ENCODE data around the gene TMEM131. TPM values are rescaled to one million over a fixed set of nuclear protein-coding genes. Genes with fewer than 3 reads are reported as not detected.

Gene TMEM131
- total RNA-seq, 1 donor from 2014 or later = 35.4 TPM

- TF ChIP-seq POLR2AphosphoS5 (IDR thresholded peaks at IDR 0.05; ENCODE audit: insufficient read depth in 1 of 2, low read depth in 1 of 2) = no peak
- TF ChIP-seq CTCF (IDR thresholded peaks at IDR 0.05) = no peak
- no peak for TF ChIP-seq POLR2A (IDR thresholded peaks at IDR 0.05)
- Histone ChIP-seq H3K4me3 (no peak overlapping the region), H3K27ac (no peak overlapping the region), H3K27me3 (no peaks in the 10 kb centered on the region), H3K36me3 (peaks cover 0 to 9% of the 10 kb centered on the region in 2 donors), H3K9me3 (no peaks in the 10 kb centered on the region), H3K4me1 (no peaks in the 10 kb centered on the region)
- DNase-seq (ENCODE audit: extremely low spot score in 2 of 2) = no peak
- intact Hi-C loops (cut with DNase I) = no loop called here
These were observed 216.6 kb downstream of the TMEM131 start for GRCh38 chr2:97779141-97779540.

- TF ChIP-seq POLR2A (IDR thresholded peaks at IDR 0.05) = no peak
- no peak for TF ChIP-seq CTCF (IDR thresholded peaks at IDR 0.05)
- TF ChIP-seq POLR2AphosphoS5 (IDR thresholded peaks at IDR 0.05; ENCODE audit: insufficient read depth in 1 of 2, low read depth in 1 of 2) = no peak
- DNase-seq (ENCODE audit: extremely low spot score in 2 of 2) = no peak
- intact Hi-C loops (cut with DNase I) = no loop called here
These were observed 220.7 kb downstream of the TMEM131 start for GRCh38 chr2:97775074-97775473.

GRCh38 chr2:97774425-97774824 lies 221.3 kb downstream of the TMEM131 start:
- no peaks in the 10 kb centered on the region for H3K27me3 ChIP-seq
- intact Hi-C loops (cut with DNase I) = no loop called here
- peaks cover 0 to 25% of the 10 kb centered on the region in 2 donors for H3K36me3 ChIP-seq

More at GRCh38 chr2:97775074-97775473, 220.7 kb downstream of the TMEM131 start:
- H3K27ac ChIP-seq = no peak overlapping the region
- no peaks in the 10 kb centered on the region for H3K4me1 ChIP-seq
- no peak overlapping the region for H3K4me3 ChIP-seq
- H3K9me3 ChIP-seq = no peaks in the 10 kb centered on the region
- H3K36me3 ChIP-seq = peaks cover 0 to 25% of the 10 kb centered on the region in 2 donors
- no peaks in the 10 kb centered on the region for H3K27me3 ChIP-seq

GRCh38 chr2:97770445-97770844 lies 225.3 kb downstream of the TMEM131 start:
- Histone ChIP-seq H3K27ac (no peak overlapping the region), H3K4me1 (no peaks in the 10 kb centered on the region), H3K36me3 (peaks cover 0 to 28% of the 10 kb centered on the region in 2 donors), H3K9me3 (no peaks in the 10 kb centered on the region), H3K4me3 (no peak overlapping the region), H3K27me3 (no peaks in the 10 kb centered on the region)
- TF ChIP-seq POLR2A (IDR thresholded peaks at IDR 0.05) = no peak
- no peak for TF ChIP-seq CTCF (IDR thresholded peaks at IDR 0.05)
- TF ChIP-seq POLR2AphosphoS5 (IDR thresholded peaks at IDR 0.05; ENCODE audit: insufficient read depth in 1 of 2, low read depth in 1 of 2) = no peak
- intact Hi-C loops (cut with DNase I) = no loop called here
- DNase-seq (ENCODE audit: extremely low spot score in 2 of 2) = no peak

More at GRCh38 chr2:97774425-97774824, 221.3 kb downstream of the TMEM131 start:
- no peak for TF ChIP-seq POLR2A (IDR thresholded peaks at IDR 0.05)
- TF ChIP-seq POLR2AphosphoS5 (IDR thresholded peaks at IDR 0.05; ENCODE audit: insufficient read depth in 1 of 2, low read depth in 1 of 2) = no peak
- no peak for TF ChIP-seq CTCF (IDR thresholded peaks at IDR 0.05)
- Histone ChIP-seq H3K9me3 (no peaks in the 10 kb centered on the region), H3K4me1 (no peaks in the 10 kb centered on the region), H3K4me3 (no peak overlapping the region), H3K27ac (no peak overlapping the region)
- no peak for DNase-seq (ENCODE audit: extremely low spot score in 2 of 2)

GRCh38 chr2:97769711-97770110 lies 226.0 kb downstream of the TMEM131 start:
- no peaks in the 10 kb centered on the region for H3K9me3 ChIP-seq
- H3K4me3 ChIP-seq = no peak overlapping the region
- no peaks in the 10 kb centered on the region for H3K4me1 ChIP-seq
- TF ChIP-seq POLR2A (IDR thresholded peaks at IDR 0.05) (no peak), CTCF (IDR thresholded peaks at IDR 0.05) (no peak), POLR2AphosphoS5 (IDR thresholded peaks at IDR 0.05; ENCODE audit: insufficient read depth in 1 of 2, low read depth in 1 of 2) (no peak)
- peaks cover 0 to 31% of the 10 kb centered on the region in 2 donors for H3K36me3 ChIP-seq
- H3K27me3 ChIP-seq = no peaks in the 10 kb centered on the region
- intact Hi-C loops (cut with DNase I) = no loop called here
- no peak for DNase-seq (ENCODE audit: extremely low spot score in 2 of 2)
- H3K27ac ChIP-seq = no peak overlapping the region

All from vagina (tissue), 2 donors.